SK-N-MC (cell line): ENCODE measurements around the gene C13orf46.

Source experiments
- EZH2 ChIP-seq: fragments of 200-600 bp; sonication (generic); IDR thresholded peaks from one replicate; pipeline ENCODE4 v1.6.1; 2017; ENCODE audit warnings: antibody characterized with exemption
- POLR2AphosphoS5 ChIP-seq: IDR thresholded peaks from 2 replicates; pipeline ENCODE4 v1.6.1; 2012; ENCODE audit warnings: mild to moderate bottlenecking, low read depth, low read length, borderline replicate concordance

DNA sequence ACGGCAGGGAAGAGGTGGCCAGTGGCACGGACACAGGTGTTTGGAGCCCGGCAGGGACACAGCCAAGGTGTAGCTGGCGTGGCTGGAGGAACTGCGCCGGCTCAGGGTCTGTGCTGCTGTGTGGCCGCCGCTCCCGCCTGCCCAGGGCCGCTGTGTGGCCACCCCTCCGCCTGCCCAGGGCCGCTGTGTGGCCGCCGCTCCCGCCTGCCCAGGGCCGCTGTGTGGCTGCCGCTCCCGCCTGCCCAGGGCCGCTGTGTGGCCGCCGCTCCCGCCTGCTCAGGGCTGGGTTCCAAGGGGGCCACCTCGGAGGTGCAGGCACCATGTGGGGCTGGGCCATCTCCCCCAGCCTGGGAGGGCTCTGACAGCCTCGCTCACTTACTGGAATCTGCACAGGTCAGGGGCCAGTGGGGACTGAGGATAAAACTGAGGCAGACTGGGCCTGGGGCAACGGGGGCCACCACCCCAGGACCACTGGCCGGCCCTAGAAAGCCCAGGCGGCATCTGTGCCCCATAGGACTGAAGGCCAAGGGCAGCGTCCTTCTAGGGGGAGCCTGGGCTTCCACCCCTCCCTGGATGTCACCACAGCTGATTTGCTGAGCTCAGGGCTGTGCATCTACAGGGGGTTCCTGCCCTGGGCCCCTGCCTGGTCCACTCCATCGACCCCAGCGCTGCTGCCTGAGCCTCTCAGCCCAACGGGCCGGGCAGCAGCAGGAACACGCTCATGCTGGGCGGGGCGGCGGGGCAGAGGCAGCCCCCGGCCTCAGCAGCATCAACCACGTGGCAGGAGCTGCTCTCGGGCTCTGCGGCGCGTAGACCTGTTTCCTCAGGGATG is 21.5 kb downstream of the C13orf46 start:
- no peak for TF ChIP-seq EZH2
- TF ChIP-seq POLR2AphosphoS5 = no peak
